Inflammatory macrophage treated with lipopolysaccharide for 4 hours (primary cell): ENCODE results near the gene SLC2A6.

Source experiments
- DNase-seq: peaks from one replicate; pipeline ENCODE4 v3.0.0-alpha.2; 2020

Gene SLC2A6

DNA sequence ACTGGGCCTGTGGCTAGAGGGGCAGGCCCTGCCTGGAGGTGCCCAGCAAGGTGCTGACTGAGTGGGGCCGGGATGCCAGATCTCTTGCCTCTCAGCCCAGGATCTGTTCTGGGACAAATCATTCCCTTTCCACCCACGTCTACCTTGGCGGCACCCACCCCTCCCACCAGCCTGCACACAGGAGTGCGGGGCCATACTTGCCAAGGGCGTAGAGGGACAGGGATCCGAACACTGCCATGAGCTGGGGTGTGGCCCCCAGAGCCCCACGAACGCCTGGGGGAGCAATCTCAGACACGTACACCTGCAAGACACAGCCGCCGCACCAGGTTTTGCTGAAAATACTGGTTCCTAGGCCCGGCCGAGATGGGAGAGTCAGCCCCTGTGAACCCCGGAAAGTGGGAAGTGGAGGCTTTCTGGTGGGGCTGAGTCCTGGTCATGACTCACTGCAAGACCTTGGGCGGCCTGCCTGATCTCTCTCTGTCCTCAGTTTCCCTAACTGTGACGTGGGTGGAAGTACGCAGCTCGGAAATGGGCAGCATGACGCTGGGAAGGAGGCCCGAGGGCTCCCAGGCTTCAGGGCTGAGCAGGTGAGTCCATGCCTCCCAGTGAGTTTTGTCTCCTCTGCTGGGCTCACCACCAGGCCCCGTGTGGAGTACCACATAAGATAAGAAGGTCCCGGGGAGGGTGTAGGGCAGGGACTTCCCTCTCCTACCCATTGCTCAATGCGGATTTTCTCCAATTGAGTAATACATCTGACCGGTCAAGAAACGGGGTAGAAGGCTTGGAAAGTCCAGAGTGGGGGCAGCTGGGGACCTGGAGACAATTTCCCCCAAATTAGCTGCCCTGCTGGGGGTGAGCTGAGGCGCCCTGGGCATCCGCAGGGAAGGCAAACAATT, 2.6 kb downstream of the SLC2A6 start:
- DNase-seq = peak; percentile 96

DNA sequence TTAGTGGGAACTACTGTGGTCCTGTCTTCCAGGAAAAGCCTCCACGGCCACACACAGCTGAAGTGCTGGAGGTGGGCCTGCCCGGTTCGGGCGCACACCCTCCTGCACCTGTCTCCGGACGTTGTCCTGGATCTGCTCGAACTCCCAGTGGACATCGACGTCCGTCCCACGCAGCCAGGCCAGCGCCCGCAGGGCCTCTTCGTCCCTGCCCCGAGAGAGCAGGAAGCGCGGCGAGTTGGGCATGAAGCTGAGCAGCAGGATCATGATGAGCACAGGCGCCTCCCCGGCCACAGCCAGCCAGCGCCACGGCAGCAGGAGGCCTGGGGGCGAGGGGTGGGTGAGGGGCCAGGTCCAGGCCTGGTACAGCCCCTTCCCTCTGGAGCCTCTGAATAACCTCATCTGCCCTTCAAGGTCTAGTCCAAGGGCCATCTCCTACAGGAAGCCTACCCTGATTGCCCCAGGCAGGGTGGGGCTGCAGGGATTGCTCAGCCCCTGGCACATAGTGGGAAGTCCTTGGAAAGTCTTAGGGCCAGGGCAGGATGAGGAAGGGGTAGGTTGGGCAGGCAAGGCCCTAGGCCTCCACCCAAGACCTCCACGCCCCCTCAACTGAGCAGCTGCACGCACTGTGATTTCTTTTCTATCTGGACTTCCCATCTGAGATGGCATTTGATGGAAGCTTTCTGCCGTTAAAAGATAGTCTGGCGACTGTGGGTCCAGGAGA, 3.4 kb downstream of the SLC2A6 start:
- peak; percentile 77 for DNase-seq

DNA sequence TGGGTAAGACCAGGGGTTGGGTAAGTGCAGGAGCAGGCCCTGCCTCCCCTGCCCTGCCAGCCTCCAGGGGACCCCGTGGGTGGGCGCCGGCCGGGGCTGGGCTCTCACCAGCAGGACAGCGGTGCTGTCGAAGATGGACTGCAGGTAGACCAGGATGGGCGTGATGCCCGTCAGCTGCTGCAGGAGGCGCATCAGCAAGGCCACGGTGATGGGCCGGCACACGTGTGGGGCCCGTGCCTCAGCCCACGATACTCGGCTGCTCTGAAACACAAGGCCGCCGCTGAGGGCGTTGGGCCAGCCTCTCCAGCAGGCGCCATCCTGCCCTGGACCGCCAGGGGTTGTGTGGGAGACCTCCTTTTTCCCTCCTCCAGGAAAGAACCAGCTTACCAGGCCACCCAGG, 4.0 kb downstream of the SLC2A6 start:
- no peak for DNase-seq

DNA sequence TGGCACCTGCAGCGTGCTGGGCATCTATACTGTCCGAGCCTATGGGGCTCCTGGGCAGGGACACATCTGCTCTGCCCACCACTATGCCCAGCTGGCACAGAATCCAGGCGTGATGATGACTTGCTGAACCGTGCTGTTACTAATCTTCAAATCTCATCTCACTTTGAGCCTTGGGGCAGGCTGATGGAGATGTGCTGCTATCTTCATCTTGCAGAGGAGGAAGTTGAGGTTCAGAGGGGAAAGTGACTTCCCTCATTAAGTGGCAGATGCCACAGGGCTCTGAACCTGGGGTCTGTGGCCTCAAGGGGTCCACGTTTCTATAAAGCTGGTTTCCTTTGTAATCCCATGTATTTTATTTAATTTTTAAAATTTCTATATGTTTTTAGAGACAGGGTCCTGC, 4.7 kb downstream of the SLC2A6 start:
- no peak for DNase-seq

DNA sequence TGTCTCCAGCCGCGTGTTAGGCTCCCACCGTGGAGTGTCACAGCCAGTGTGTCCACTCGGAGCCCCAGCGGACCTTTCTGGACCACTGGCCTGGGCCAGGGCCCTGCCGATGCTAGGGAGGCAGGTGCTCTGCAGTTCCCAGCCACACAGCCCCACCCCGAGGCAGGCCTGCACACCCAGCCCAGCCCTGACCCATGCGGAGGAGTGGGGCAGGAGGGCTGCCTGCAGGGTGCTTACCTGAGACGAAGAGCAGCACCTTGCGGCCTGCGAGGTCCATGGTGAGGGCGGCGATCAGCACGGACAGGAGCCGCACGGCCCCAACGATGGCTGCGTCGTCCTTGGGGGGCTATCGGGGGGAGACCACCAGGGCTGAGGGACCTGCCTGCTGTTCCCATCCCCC, 5.2 kb downstream of the SLC2A6 start:
- no peak for DNase-seq

DNA sequence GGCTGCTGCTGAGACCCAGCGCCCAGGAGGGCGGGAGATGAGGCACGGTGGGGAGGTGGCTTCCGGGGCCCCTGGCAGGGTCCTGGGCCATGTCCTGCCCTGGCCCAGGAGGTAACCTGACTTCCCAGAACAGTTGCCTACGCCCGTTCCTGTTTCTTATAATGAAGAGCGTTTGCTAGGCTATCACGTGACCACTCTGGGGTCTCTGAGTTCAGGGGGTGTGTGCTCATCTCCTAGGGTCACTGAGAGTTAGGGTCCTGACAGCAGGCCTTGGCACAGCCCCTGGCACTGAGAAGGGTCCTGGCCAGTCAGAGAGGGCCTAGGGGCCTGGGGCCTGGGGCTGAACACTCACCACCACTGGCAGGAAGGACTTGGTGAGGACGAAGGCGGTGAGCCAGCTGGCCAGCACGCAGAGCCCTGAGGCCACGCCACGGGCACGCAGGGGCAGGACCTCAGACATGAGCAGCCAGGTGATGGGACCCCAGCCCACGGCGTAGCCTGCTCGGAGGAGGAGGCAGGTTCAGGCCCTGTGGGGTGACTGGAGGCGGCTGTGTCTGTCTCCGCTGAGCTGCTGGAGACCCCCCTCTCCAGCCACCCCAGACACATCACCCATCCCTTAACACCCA, 6.0 kb downstream of the SLC2A6 start:
- no peak for DNase-seq

DNA sequence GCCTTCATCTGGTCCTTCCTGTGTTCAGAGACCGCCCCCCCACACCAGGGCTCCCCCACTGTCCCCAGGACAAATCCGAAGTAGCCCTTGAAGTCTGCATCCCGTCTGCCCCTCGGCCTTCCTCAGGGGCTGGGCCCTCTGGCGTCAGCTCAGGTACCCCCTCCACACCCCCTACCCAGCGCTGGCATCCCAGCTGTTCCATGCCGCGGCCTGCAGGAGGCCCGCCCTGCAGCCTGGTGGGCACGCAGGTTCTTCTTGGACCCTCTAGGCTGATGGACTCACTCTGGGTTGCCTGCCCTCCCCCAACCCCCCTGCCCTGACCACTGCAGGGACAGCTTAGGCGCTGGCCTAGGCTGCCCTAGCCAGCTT, 6.6 kb downstream of the SLC2A6 start:
- no peak for DNase-seq

DNA sequence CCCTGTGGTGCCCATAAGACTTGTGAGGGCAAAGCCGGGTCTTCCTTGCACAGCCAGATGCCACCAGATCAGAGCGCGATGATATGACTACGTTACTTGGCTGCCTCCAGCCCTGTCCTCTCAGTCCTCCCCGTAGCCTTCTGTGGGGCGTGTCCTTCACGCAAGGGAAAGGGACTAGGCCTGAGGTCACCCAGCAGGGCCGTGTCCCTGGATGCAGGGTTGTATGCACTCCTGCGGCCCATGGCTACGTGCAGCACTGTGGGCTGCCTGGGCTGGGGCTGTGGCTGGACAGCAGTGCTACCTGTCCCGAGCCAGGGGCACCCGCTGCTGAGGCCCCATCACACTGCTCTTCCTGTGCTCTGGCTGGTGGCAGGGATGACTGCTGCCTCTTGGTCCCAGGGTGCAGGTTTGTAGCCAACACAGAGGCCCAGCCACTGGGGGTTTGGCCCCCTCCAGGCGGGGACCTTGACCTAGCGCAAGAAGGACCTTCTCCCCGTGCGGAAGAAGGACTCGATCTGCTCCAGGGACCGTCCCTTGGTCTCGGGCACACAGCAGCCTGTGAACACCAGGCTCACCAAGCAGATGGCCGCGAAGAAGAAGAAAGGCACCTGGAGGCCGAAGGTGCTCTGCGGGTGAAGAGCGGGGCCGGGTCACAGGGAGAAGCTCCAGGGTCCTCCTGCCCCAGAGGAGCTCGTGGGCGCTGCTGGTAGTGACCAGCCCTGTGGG, 7.2 kb downstream of the SLC2A6 start:
- DNase-seq = no peak

DNA sequence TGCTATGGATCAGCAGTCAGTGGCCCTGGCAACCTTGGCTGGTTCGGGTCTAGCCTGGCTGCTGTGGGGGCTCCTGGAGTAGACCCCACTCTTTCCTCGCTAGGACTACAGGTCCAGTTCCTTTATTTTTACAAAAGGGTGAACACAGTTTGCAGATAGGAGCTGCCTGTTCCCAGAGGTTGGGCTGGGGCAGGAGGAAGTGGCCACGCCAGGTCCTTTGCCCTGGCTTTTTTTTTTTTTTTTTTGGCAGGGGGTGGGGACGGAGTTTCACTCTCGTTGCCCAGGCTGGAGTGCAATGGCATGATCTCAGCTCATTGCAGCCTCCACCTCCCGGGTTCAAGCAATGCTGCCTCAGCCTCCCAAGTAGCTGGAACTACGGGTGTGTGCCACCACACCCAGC, 7.9 kb downstream of the SLC2A6 start:
- no peak for DNase-seq

DNA sequence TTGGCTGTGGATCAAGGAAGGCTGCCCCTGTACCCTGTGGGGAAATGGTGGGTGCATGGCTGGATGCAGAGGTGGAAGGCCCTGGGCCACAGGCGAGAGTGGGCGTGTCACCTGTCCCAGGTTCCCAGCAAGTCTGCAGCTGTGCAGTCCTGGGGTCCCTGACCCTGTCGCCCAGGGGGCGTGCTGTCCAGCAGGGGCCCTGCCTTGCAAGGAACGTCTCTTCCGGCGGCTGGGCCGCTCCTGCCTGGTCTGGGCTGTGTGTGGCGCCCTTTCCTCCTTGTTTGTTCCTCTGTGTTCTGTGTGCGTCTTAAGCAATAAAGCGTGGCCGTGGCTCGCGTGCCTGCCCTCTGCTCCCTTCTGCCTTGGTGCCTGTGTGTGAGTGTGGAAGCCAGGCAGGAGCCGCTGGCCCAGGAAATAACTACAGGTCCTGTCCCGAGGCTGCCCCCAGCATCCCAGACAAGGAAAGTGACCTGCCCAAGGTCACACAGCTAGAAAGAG, 8.4 kb downstream of the SLC2A6 start:
- DNase-seq = no peak

DNA sequence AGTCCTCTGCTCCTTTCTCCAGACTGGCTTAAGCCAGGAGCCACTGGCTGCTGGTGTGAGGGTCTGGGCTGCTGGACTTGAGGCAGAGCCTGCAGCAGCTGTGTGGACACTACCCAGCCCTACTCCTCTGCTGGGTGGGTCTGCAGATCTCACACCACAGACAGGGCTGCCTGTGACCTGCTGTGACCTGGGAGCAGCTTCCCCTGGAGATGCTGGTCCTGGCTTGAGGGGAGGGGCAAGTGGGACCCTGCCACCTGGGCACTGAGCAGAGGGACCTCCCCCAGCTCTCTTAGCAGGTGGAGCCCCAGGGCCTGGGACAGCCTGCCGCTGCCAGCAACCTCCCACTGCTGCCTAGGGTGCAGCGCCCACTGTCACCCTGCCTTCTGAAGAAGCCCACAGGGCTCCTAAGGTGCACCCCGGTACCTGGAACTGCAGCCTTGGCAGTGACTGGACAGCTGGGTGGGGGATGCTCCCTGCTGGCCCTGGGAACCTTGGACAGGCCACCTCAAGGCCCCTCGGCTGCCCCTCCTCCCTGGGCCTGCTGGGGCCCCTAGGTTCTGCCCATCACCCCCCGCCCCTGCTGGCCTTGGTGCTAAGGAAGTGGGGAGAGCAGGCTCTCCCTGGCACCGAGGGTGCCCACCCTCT, 10.0 kb downstream of the SLC2A6 start:
- no peak for DNase-seq

DNA sequence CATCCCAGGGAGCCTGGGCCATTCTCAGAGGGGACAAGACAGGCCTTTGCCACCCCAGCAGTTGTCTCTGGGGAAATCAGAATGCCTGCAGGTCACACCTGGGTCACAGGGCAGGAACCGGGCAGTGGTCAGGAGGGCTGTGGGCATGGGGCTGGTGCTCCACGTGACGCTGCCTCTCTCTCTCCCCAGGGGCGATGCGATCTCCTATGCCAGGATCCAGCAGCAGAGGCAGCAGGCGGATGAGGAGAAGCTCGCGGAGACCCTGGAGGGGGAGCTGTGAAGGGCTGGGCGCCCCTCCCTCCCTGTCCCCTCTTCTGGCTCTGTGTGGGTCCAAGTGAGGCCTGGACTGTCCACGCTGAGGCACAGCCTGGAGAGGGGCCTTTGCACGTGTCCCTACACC, 10.5 kb downstream of the SLC2A6 start:
- no peak for DNase-seq

DNA sequence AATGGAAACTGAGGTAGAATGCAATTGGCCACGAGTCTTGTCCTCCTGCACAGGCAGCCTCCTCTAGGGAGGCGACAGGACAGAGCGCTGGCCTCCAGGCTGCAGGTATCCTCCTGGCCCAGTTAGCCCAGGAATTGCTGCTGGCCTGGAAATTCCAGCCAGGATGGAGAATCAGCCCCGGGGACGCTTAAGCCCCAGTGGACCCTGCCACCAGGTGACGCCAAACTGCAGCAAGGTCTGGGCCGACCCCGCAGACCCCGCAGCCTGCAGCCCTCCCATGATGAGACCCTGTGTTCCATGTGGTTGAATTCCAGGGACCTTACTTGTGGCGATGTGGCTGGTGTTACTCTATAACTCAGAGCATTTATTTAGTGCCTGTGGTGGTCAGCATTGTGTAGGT, 11.8 kb downstream of the SLC2A6 start:
- DNase-seq = no peak

DNA sequence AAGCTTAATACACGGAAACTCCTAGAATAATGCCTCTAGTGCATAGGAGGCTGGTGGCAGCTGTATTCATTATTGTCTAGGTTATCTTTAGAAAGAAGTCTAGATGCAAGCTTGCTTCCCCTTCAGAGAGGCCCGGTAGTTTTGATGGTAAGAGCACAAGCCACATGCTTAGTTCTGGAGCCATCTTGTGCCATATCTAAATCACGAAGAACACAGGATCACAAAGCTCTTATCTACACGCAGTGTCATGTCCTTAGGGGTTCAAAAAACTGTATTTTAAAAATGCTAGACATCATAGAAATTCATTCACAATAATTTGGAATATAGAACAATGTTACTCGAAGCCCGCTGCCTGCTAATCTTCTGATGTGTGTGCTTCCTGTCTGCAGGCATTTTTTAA, 12.9 kb downstream of the SLC2A6 start:
- DNase-seq = no peak

DNA sequence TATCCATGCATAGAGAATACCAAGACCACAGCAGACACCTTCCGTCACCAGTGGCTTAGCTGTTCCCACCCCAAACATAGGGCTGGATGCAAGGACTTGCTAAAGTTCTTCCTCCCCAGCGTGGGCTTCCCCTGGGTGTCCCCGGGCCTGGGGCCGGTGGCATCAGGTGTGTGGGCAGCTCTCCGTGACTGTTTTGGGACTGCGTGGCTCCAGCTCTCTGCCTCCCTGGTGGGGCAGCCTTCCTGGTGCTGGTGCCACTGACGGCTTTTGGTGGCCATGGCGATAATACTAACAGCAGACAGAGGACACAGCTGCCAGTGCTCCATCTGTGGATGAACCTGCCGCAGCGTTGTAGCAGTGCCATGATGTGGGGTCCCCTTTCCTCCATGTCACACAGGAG, 14.3 kb downstream of the SLC2A6 start:
- DNase-seq = no peak

DNA sequence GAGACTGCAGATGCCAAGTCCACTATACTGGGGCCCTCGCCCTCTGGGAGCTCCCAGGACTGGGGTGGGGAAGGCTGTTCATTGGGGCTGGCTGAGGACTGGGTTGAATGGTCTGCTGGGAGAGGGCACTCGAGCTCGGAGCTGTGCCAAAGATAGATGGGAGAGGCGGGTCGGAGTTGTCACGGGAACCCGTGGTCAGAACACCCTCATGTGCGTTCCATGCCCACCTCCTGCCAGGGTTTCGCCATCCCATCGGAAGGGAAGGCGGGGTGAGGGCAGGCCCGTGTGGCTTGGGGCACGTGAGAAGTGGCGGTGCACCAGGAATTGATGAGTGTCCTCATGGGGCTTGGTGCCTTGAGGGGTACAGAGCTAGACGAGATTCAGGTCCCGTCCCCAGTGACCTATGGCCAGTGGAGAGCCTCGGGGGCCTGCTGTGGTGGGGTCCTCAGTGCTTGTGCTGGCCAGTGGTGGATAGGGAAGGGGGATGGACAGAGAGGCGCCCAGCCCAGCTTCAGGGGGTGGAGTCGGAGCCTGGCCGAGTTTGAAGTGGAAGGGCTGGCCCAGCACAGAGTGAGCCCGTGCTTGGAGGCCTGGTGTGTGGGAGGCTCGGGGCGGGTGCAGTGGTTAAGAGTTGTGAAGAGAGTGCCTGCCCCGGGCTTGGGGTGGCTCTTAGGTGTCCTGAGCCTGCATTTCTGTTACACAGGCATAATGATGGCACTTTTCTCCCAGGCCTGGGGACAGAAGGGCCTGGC, 14.9 kb downstream of the SLC2A6 start:
- DNase-seq = no peak

DNA sequence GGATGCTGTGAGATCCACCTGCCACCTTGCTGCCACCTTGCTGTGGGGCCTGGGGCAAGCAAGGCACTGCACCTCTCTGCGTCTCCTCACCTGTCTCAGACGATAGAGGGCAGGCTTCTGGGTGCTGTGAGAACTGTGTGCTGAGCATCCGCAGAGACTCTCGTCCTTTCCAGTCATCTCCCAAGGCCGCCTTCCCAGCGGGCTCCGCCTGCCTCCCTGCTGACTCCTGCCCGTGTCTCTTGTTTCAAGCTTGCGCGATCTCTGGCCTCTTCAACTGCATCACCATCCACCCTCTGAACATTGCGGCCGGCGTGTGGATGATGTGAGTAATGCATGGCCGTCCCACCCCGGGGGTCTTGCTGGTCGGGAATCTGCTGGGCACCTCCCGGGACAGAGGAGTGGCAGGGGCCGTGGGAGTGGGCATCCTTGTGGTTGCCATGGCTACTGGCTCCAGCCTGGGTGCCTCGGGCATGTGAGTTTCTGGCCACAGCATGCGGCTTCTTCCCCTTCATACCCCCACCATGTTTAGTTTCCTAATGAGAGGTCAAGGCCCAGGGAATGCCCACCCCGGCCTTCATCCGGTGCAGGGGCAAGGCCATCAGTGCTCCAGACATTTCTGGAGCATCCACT, 15.6 kb downstream of the SLC2A6 start:
- no peak for DNase-seq

DNA sequence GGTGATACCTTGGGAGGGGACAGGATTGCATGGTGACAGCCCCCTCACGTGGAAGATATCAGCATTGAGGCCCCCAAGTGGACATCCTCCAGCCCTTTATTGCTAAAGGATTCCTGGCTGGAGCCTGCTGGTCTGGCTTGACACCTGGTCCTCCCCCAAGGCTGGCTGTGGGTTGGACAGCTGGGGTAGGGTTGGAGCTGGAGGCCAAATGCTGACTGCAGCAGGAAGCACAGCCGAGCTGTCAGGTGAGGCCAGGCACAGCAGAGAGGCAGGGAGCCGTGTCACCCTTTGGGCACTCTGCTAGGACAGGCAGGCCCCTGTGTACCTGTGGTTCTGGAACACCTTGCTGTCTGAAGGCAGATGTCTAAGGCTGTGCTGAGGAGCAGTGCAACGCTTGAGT, 16.9 kb downstream of the SLC2A6 start:
- DNase-seq = no peak

DNA sequence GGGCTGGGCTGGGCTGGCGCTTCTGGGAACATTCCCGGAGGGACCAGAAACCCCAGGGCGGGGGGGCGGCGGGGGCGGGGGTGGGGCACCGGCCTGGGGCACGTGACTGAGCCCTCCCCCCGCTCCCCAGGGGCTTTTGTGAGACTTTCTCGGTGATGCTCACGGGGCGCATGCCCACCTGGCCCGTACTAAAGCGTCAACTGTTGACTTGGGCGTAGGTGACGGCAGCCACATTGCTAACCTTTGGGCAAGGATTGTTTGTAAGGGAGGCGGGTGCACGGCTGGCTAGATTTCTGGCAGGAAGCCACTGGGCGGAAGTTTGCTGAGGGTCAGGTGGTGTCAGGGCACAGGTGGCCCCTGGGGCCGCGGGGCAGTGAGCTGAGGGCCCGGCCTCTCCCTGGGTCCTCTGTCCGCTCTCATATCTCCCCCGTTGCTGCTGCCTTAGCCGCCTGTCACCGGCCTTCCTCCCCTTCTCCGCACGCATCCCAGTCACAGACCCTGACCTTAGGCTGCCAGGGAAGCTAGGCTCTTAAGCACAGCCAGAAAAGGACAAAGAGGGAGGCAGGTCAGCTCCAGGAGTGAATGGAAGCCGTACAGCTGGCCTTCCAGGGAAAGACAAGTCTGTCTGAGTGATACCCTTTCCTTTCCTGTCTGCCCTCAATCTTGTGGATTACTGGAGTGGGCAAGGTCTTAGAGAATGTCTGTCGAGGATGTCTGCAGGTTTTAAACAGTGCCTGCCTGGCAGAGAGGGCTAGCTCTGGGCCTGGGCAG, 18.3 kb downstream of the SLC2A6 start:
- no peak for DNase-seq
